CD4-positive, alpha-beta T cell treated with Interleukin-4 for 4 hours (primary cell): ENCODE measurements around the gene CLIP2.
A peak's percentile ranks its signal among the peaks of the same experiment; 100 is the strongest.

Experiments
- DNase-seq: peaks from one replicate; pipeline ENCODE4 v3.0.0-alpha.2; 2020

Gene CLIP2

DNA sequence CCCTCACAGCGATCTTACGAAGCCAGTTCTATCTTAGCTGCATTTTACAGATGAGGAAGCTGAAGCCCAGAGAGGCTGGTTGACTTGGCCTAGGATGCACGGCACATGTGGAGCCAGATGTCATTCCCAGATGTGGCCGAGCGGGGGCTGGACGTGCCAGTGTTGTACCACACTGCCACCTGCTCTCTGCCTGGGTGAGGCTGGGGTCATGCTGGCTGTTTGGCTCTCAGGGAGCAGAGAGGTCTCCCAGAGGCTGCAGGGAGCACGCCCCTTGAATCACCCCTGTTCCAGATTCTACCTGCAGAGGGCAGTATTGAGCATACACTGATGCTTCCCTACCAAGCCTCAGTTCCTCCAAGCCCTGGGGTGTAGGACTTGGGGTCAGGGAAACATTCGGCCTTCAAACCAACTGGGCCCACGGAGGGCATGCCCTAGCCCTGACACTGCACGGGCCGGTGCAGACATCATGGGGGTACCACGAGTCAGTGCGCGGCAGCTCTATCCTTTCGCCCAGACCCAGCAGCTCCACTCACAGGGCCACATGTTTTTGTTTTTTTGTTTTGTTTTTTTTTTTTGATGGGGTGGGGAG is 160.7 kb downstream of the CLIP2 start:
- peak; percentile 67 for DNase-seq

DNA sequence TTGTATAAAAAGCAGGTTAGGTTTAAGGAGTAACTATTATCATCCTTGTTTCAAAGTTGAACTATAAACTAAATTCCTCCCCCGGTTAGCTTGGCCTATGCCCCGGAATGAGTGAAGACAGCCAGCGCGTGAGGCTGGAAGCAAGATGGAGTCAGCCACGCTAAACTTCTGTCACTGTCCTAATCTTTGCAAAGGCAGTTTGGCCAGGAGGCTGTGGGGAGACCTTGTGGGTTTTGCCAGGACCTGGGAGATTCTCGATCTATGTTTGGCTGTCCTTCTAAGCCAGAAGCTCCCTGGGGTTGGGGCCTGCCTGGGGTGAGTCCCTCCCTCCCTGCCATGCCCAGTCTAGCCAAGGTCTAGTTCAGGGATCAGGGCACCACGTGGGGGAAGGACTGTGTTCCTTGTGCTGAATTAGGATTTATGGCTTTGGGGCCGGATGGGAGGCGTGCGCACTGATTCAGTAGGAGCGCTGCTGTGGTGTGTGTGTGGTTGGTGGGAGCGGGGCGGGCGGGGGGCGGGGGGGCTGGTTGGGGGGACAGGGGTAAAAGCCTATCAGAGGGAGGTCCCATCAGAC is 163.6 kb downstream of the CLIP2 start:
- no peak for DNase-seq

DNA sequence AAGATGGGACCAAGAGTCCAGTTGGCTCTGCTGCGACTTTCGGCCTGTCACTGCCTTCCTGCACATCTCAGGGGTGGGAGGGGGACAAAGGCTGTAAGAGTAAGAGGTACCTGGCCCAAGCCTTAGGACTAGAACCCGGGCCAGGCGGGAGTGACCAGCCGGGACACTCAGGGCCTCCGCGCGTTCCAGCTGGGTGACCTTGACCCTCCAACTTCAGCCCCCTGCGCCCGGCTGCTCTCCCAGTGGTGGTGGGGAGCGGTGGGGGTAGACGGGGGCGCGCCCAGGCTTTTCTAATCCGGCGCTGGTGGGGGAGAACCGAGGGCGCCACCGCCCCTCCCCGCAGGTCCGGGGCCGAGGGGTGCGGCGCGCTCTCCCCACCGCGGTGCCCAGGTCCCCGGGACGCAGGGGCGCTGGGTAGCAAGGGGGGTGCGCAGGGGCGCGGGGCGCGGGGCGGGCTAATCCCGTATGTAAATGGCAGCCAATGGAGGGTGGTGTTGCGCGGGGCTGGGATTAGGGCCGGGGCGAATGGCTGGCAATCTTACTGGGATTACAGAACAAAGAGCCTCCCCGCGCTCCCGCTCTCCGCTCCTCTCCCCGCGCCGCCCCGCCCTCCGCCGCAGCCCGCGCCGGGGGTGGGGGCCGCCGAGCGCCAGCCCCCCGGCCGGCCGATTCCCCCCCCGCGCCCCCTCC is 164.3 kb downstream of the CLIP2 start, which contains the start of gene GTF2IRD1:
TSS of gene GTF2IRD1 (plus strand) at position 585 of the 690 bp plus-strand sequence. CDS start 54,175 bp downstream, outside the sequence.
- DNase-seq: peak; percentile 42

DNA sequence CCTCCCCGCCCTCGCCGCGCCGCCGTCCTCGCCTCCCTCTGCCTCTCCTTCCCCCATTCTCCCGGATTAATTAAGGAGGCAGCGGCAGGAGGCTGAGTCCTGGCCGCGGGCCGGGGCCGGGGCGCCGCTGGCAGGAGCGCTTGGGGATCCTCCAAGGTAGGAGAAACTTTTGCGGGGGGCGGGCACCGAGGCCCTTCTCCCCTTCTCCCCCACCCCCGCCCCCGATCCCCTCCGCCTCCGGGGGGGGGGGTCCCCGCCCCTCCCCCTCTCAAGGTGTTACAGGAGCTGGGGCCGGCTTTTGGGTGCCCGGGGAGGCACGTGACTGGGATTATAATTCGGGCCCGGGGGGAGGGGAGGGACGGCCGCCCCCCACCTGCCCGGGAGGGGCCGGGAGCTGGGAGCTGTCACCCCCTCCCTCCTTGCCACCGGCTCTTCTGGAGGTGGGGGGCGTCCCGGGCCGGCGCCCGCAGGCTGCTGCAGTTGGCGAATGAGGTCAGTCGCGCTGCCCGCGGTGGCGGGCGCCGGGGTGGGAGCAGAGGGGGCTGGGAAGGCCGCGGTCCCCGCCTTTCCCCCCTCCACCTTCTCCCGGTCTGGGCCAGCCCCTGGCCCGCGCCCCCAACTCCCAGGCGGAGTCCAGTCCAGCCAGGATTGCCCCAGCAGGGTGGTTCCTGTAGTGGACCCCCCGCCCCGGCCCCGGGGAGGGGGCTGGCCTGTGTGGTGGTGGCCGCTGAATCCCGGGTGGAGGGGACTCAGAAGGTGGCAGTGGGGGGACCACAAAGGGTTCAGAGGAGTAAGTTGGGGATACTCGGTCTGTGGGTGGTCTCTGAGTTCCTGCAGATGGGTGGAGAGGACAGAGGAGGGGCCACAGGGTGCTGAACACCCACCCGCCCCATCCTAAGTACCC is 165.1 kb downstream of the CLIP2 start:
- no peak for DNase-seq

DNA sequence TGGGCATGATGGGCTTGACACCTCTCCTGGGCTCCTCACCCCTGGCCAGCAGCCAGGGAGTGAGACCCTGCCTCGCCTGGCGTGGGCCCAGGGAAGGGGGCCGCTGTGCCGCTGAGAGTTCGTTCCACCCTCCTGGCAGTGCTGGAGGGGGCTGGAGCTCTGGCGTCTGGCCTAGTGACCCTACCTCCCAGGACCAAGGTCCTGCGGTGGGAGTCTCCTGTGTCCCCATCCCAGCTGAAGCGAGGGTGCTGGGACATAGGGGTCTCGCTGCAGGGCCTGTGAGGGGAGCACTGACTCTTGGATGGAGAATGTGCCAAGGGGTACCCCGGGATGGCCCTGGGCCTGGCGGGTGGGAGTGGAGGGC is 165.7 kb downstream of the CLIP2 start:
- DNase-seq: no peak

DNA sequence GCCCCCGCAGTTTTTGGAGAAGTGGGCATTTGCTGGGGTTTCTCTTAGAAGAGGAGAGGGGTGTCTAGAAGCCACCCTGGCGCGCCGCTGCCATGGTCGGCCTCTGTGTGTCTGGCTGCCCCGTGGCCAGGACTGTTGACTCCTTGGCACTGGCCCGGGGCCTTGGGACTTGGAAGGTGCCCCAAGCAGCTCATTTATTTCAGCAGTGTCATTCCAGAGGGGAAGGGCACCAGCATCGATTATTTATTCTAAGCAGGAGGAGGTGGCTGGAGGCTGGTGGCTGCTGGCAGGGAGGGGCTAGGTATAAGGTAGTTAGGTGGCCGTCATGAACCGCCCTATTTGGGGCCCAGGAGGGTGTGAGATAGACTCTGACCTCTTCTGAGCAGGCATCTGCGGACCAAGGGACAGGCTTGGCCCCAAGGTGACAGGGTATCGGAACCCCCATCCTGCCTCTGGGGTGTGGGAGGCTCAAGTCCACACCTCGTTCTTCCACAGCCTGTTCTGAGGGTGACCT is 166.1 kb downstream of the CLIP2 start:
- no peak for DNase-seq
